H1 (cell line): ENCODE data around the gene MRPL41. TPM values are rescaled to one million over a fixed set of nuclear protein-coding genes. Genes with fewer than 3 reads are reported as not detected.

ENCODE experiments used
- CTCF ChIA-PET: fragments of 300-600 bp; sonication (Branson Sonifier 250); formaldehyde crosslinking; loops from one replicate; lab custom pipeline; 2021; ENCODE audit not compliant: partially characterized antibody; lab: Charles Lee
- POLR2A ChIA-PET: fragments of 300-600 bp; sonication (Branson Sonifier 250); formaldehyde crosslinking; loops from one replicate; lab custom pipeline; 2021; ENCODE audit warnings: inconsistent platforms; ENCODE audit not compliant: partially characterized antibody; lab: Charles Lee
- DNase-seq, 2 experiments: peaks; one replicate each; pipeline versions ENCODE4 v3.0.0 to v3.0.0-alpha.2; 2010 to 2022; ENCODE audit warnings: low spot score in 2 of 2, low read depth in 1 of 2, mixed read lengths in 1 of 2
- FAIRE-seq: peaks from 2 replicates; lab custom pipeline; 2011; peaks lifted over from hg19 to GRCh38; lab: Jason Lieb, UNC
- H2AFZ ChIP-seq: 2 replicates; pipeline ENCODE4 v1.8.1; 2012; ENCODE audit warnings: low read length, inconsistent platforms
- H2AK5ac ChIP-seq: 2 replicates; pipeline ENCODE4 v1.6.1; 2013; ENCODE audit warnings: low read depth, low read length
- H2BK120ac ChIP-seq: replicated peaks from 2 replicates; pipeline ENCODE3; 2013; ENCODE audit warnings: low read depth, low read length, inconsistent platforms
- H2BK12ac ChIP-seq: 2 replicates; pipeline ENCODE4 v1.6.1; 2013; ENCODE audit warnings: low read depth, low read length
- H2BK15ac ChIP-seq: 2 replicates; pipeline ENCODE4 v1.6.1; 2013; ENCODE audit warnings: low read length
- H2BK20ac ChIP-seq: 2 replicates; pipeline ENCODE4 v1.6.1; 2013; ENCODE audit warnings: low read length
- H2BK5ac ChIP-seq: 2 replicates; pipeline ENCODE4 v1.6.1; 2013; ENCODE audit warnings: low read depth, low read length
- H3K14ac ChIP-seq: 2 replicates; pipeline ENCODE4 v1.6.1; 2013; ENCODE audit warnings: inconsistent platforms; ENCODE audit not compliant: insufficient read length
- H3K18ac ChIP-seq: 2 replicates; pipeline ENCODE4 v1.6.1; 2013; ENCODE audit warnings: low read length; ENCODE audit errors: extremely low read depth
- H3K23ac ChIP-seq: 2 replicates; pipeline ENCODE4 v1.6.1; 2013; ENCODE audit warnings: inconsistent platforms; ENCODE audit not compliant: insufficient read length
- H3K23me2 ChIP-seq: 2 replicates; pipeline ENCODE4 v1.6.1; 2013; ENCODE audit warnings: low read depth, low read length
- H3K27ac ChIP-seq: 2 replicates; pipeline ENCODE4 v1.6.1; 2011; ENCODE audit warnings: low read depth, low read length, inconsistent platforms
- H3K27me3 ChIP-seq, 4 experiments: replicated peaks in 1 of 4; 1 replicate in 1 of 4; 2 replicates in 3 of 4; pipeline versions ENCODE4 v1.6.1 to v1.8.1; 2011 to 2013; ENCODE audit warnings: low read length in 3 of 4, mild to moderate bottlenecking in 3 of 4, inconsistent platforms in 2 of 4, mixed read lengths in 2 of 4, moderate library complexity in 1 of 4; ENCODE audit not compliant: control insufficient read depth in 3 of 4, insufficient read depth in 3 of 4; ENCODE audit errors: extremely low read depth in 1 of 4
- H3K36me3 ChIP-seq, 4 experiments: 2 replicates each; pipeline versions ENCODE4 v1.6.1 to v1.8.1; 2011 to 2013; ENCODE audit warnings: mild to moderate bottlenecking in 4 of 4, low read length in 3 of 4, moderate library complexity in 2 of 4, control low read depth in 1 of 4, inconsistent platforms in 1 of 4; ENCODE audit not compliant: insufficient read depth in 4 of 4, control insufficient read depth in 2 of 4
- H3K4ac ChIP-seq: replicated peaks from 2 replicates; pipeline ENCODE3; 2013; ENCODE audit warnings: low read length, low read depth, mixed read lengths, inconsistent platforms; ENCODE audit not compliant: insufficient read length
- H3K4me1 ChIP-seq, 4 experiments: replicated peaks in 1 of 4; 1 replicate in 1 of 4; 2 replicates in 3 of 4; pipeline versions ENCODE4 v1.6.1 to v1.8.1; 2011 to 2013; ENCODE audit warnings: low read length in 3 of 4, inconsistent platforms in 2 of 4, mixed read lengths in 1 of 4; ENCODE audit not compliant: insufficient read depth in 4 of 4, control insufficient read depth in 3 of 4
- H3K4me2 ChIP-seq, 2 experiments: 2 replicates each; pipeline versions ENCODE4 v1.6.1 to v1.8.1; 2011 to 2013; ENCODE audit warnings: low read depth in 2 of 2, low read length in 2 of 2, control low read depth in 1 of 2, inconsistent platforms in 1 of 2, mild to moderate bottlenecking in 1 of 2; ENCODE audit not compliant: insufficient read depth in 1 of 2
- H3K4me3 ChIP-seq, 4 experiments: fragments of 200-600, 300-600 bp in 1 of 4; sonication (generic), shearing (Covaris generic), sonication (Bioruptor Twin) in 1 of 4; 2 replicates each; pipeline versions ENCODE4 v1.5.1 to v1.8.1; 2011 to 2016; ENCODE audit warnings: low read length in 4 of 4, low read depth in 3 of 4, control low read depth in 2 of 4, inconsistent platforms in 2 of 4, mild to moderate bottlenecking in 2 of 4, mixed read lengths in 1 of 4, moderate library complexity in 1 of 4; ENCODE audit not compliant: insufficient read depth in 2 of 4; ENCODE audit errors: extremely low read depth in 1 of 4
- H3K56ac ChIP-seq: replicated peaks from 2 replicates; pipeline ENCODE3; 2013; ENCODE audit warnings: low read depth, mild to moderate bottlenecking, mixed read lengths, low read length, inconsistent platforms; ENCODE audit not compliant: insufficient read length
- H3K79me1 ChIP-seq: 2 replicates; pipeline ENCODE4 v1.6.1; 2013; ENCODE audit warnings: low read depth, low read length, control low read depth
- H3K79me2 ChIP-seq, 2 experiments: 2 replicates each; pipeline versions ENCODE4 v1.6.1 to v1.8.1; 2012 to 2013; ENCODE audit warnings: low read length in 2 of 2, mild to moderate bottlenecking in 2 of 2, inconsistent platforms in 1 of 2; ENCODE audit not compliant: insufficient read depth in 2 of 2, control insufficient read depth in 1 of 2
- H3K9ac ChIP-seq, 4 experiments: replicated peaks in 1 of 4; 1 replicate in 1 of 4; 2 replicates in 3 of 4; pipeline versions ENCODE4 v1.6.1 to v1.8.1; 2011 to 2013; ENCODE audit warnings: low read depth in 3 of 4, low read length in 3 of 4, control low read depth in 2 of 4, mild to moderate bottlenecking in 2 of 4, moderate library complexity in 2 of 4, inconsistent platforms in 1 of 4; ENCODE audit errors: extremely low read depth in 1 of 4
- H3K9me3 ChIP-seq, 2 experiments: 2 replicates each; pipeline versions ENCODE4 v1.6.1 to v1.8.1; 2012 to 2013; ENCODE audit warnings: mild to moderate bottlenecking in 2 of 2, moderate library complexity in 2 of 2, control low read depth in 1 of 2, inconsistent platforms in 1 of 2, low read depth in 1 of 2, low read length in 1 of 2, mixed read lengths in 1 of 2; ENCODE audit not compliant: insufficient read depth in 2 of 2
- H4K20me1 ChIP-seq, 2 experiments: replicated peaks in 1 of 2; 2 replicates each; pipeline versions ENCODE3 to v1.8.1; 2011 to 2013; ENCODE audit warnings: inconsistent platforms in 2 of 2, low read length in 2 of 2, mild to moderate bottlenecking in 1 of 2; ENCODE audit not compliant: insufficient read depth in 2 of 2, control insufficient read depth in 1 of 2
- H4K5ac ChIP-seq: 2 replicates; pipeline ENCODE4 v1.6.1; 2013; ENCODE audit warnings: low read length, low read depth, mixed read lengths, inconsistent platforms; ENCODE audit not compliant: insufficient read length
- H4K8ac ChIP-seq: 2 replicates; pipeline ENCODE4 v1.8.0; 2013; ENCODE audit warnings: mild to moderate bottlenecking, moderate library complexity, low read length, inconsistent platforms; ENCODE audit not compliant: insufficient read depth; ENCODE audit errors: extremely low read depth
- H4K91ac ChIP-seq: replicated peaks from 2 replicates; pipeline ENCODE3; 2013; ENCODE audit warnings: low read length, mixed read lengths, inconsistent platforms; ENCODE audit not compliant: insufficient read length
- PHF8 ChIP-seq: fragments of 200-600 bp; sonication (generic); conservative IDR thresholded peaks from 2 replicates; pipeline ENCODE4 v1.7.1; 2012; ENCODE audit warnings: low read depth, mild to moderate bottlenecking, inconsistent platforms, low read length, moderate library complexity
- POLR2A ChIP-seq, 2 experiments: IDR thresholded peaks; 1 replicate in 1 of 2; 2 replicates in 1 of 2; pipeline ENCODE4 v1.6.1; 2011; ENCODE audit warnings: low read depth in 2 of 2, low read length in 2 of 2, mild to moderate bottlenecking in 2 of 2; ENCODE audit errors: control extremely low read depth in 1 of 2
- SIN3A ChIP-seq, 2 experiments: IDR thresholded peaks in 1 of 2; conservative IDR thresholded peaks in 1 of 2; 2 replicates each; pipeline ENCODE4 v1.6.1; 2011 to 2012; ENCODE audit warnings: low read length in 2 of 2, improper control_type of control experiment in 1 of 2, low read depth in 1 of 2, mild to moderate bottlenecking in 1 of 2
- ZNF274 ChIP-seq: IDR thresholded peaks from 2 replicates; pipeline ENCODE4 v1.7.0; 2012; ENCODE audit warnings: low read length, borderline replicate concordance; ENCODE audit errors: extremely low read depth
- WGBS, 2 experiments: shearing (Covaris generic) in 1 of 2; methylation state at CpG; one replicate each; pipeline versions ENCODE4 v1.1.6 to v1.1.7; 2013 to 2015; ENCODE audit warnings: low lambda C conversion rate in 2 of 2, mixed read lengths in 2 of 2, inconsistent platforms in 1 of 2, low coverage in 1 of 2, missing lambda C conversion rate in 1 of 2; ENCODE audit not compliant: insufficient replicate concordance in 2 of 2, insufficient coverage in 1 of 2, insufficient read length in 1 of 2; ENCODE audit errors: extremely low coverage in 1 of 2, missing lambda C conversion rate in 1 of 2; 5-methylcytosine and 5-hydroxymethylcytosine counted together
- polyA plus RNA-seq, 7 experiments: library from polyadenylated mRNA; depleted of rRNA in 3 of 7; stranded (reverse) in 5 of 7; unstranded in 2 of 7; fragments of >200 nt in 5 of 7; fragments of 200-250 nt in 2 of 7; gene quantifications; 1 replicate in 5 of 7; 2 replicates in 1 of 7; 4 replicates in 1 of 7; pipeline versions ENCODE4 v1.2.1 to v1.2.3, GENCODE V29; 2011 to 2013; ENCODE audit warnings: missing spikeins in 2 of 7, mixed read lengths in 2 of 7
- total RNA-seq: library from RNA; stranded (reverse); fragmentation: NEBNext Ultra II Directional; extraction: Animal tissue kit (Norgen Biotek cat#: 25700); gene quantifications from 2 replicates; pipeline ENCODE4 v1.2.1, GENCODE V29; 2021

Gene MRPL41
- total and polyA plus RNA-seq, 2 of the 8 experiments (the other 6 are each of a cell fraction or from before 2014, with no cell fraction given), result 47.2 to 58.1 TPM

DNA sequence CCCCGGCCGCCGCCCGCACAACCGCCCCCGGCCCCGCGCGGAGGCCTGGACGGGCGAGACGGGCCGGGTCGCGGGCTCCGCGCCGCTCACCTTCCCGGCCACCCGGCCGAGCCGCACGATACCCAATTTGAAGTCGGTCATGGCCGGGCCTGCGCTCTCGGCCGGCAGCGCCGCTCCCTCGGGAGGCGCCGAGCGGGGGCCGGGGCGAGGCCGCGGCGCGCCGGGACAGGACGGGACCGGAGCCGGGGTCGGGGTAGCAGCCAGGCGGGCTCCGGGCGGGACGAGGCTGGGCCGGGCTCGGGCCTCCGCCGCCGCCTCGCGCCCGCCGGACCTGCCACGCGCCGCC, 38.4 kb downstream of the MRPL41 start:
- Histone ChIP-seq H3K9ac (peak overlapping the region in 3 of 4 experiments; percentile 51 to 93 (median 70); a peak in 3 of 7 replicates), H3K14ac (no peak overlapping the region), H3K23me2 (peaks cover 8% of the 10 kb centered on the region; the same call in 1 of the 2 replicates), H2AFZ (no peak overlapping the region), H2BK15ac (no peak overlapping the region), H4K8ac (no peak overlapping the region), H4K20me1 (peaks cover 17 to 24% of the 10 kb centered on the region in 2 experiments), H3K4me2 (peak overlapping the region; percentile 13 to 91; a peak in 2 of 4 replicates), H3K4me1 (peaks cover 0 to 7% (median 5%) of the 10 kb centered on the region in 4 experiments; a peak in 5 of 7 replicates), H2BK120ac (no peak overlapping the region), H3K4me3 (peak overlapping the region; percentile 54 to 82 (median 82)), H3K79me1 (peaks cover 21% of the 10 kb centered on the region), H3K9me3 (no peaks in the 10 kb centered on the region), H3K18ac (no peak overlapping the region), H2AK5ac (no peak overlapping the region), H3K27me3 (no peaks in the 10 kb centered on the region; a peak in 1 of 7 replicates), H3K36me3 (peaks cover 27 to 34% (median 29%) of the 10 kb centered on the region in 4 experiments), H2BK20ac (no peak overlapping the region), H3K79me2 (peaks cover 0 to 22% of the 10 kb centered on the region in 2 experiments; a peak in 2 of 4 replicates), H2BK12ac (no peak overlapping the region), H2BK5ac (no peak overlapping the region), H4K5ac (no peak overlapping the region), H4K91ac (no peak overlapping the region), H3K27ac (no peak overlapping the region)
- no peak for FAIRE-seq
- ChIA-PET POLR2A (interaction anchor here (1.2 to 6.2 kb wide), 5 partner anchors 9 to 77 kb away, joined by 3 to 45 read pairs (median 13); partner anchors contain the start of genes DPH7 and EHMT1), CTCF (interaction anchor here (1.0 to 1.3 kb wide), 2 partner anchors 8 to 12 kb away, joined by 4 to 5 read pairs; no protein-coding TSS in a partner anchor)
- no peak for DNase-seq
- WGBS, 2 experiments, result 7% methylated on average over 34 of the region's 61 CpGs; no CpG with 5 or more reads in 1 of the 2 experiments
- no peak for TF ChIP-seq ZNF274
- no peak for TF ChIP-seq POLR2A (IDR thresholded peaks at IDR 0.05; ENCODE audit: control extremely low read depth in 1 of 2, low read depth in 2 of 2, low read length in 2 of 2)
- 0 out of 4 replicates have a peak, but pooled peaks of 1 of the 2 experiments have one; percentile 39 for TF ChIP-seq SIN3A (conservative IDR thresholded peaks at IDR 0.05 in 1 of 2, IDR thresholded peaks at IDR 0.05 in 1 of 2; ENCODE audit: low read depth in 1 of 2, low read length in 2 of 2)
- TF ChIP-seq PHF8, result 0 out of 2 replicates have a peak, but pooled peaks have one; percentile 6
- TF ChIP-seq, all 59 proteins: peak for 2
- no peak overlapping the region for H3K23ac ChIP-seq
- H3K4ac ChIP-seq, result no peak overlapping the region
- no peak overlapping the region for H3K56ac ChIP-seq
